ENCODE measurements around the gene NTN5.
"Not testable (repeated sequence)": the region's sequence is repeated elsewhere in the genome, so short reads cannot be mapped to it uniquely, and the experiment has no call there.

NTN5 gene

DNA sequence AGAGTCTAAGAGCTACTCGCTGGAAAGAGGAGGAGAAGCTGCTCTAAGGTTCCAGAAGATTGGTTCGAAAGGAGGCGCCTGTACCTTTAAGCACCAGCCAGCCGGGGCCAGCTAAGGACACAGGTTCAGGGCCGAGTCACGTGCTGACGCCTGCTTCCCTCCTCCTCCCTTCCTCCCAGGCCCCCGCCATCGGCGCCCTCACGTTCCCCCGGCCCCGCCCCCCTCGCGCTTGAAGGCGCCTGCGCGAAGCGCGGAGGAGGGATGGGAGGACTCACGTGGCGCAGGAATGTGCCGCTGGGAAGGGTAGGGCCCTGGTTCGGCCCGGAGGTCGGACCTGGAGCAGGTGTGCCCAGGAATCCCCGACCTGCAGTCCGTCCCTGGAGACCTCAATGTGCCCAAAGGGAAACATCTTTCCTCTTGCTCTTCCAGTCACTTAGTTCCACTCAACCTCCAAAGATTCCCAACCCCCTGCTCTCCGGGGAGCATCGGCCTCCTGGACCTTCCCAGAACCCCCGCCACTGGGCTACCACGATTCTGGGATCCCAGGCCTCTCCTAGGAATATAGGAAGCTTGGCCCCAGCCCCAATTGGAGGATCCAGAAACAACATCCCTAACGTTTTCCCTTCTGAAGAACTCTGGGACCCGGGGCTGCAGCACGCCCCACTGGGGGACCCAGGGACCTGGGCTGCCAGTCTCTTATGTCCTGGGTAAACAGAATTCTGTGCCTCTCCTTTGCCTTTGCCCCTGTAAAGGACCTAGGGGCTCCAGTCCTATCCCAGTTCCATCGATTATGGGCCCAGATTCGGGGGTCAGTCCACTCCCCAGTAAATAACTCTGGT, 38.2 kb downstream of the NTN5 start:
- Histone ChIP-seq H3K4me1 (ENCODE audit: control insufficient read depth, insufficient read depth, low read length, unreplicated experiment) (peaks cover 25% of the 10 kb centered on the region), H3K4me3 (ENCODE audit: low read depth, low read length) (peak overlapping the region; percentile 76)

DNA sequence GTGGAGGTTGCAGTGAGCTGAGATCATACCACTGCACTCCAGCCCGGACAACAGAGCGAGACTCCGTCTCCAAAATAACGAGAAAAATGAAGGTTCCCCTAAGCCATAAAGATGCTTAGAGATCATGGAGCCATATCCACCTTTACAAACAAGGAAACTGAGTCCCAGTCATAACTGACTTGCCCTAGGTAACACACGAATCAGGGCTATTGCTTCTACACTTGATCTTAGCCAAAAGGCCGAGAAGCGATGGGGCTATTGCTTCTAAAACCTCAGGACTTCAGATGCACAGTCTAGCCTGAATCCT, 38.8 kb downstream of the NTN5 start:
- no peaks in the 10 kb centered on the region for H3K27me3 ChIP-seq (ENCODE audit: insufficient read depth, low read length)
- H3K79me2 ChIP-seq (ENCODE audit: control insufficient read depth, insufficient read depth, low read length, unreplicated experiment) = no peaks in the 10 kb centered on the region
- no peaks in the 10 kb centered on the region for H3K36me3 ChIP-seq (ENCODE audit: insufficient read depth, low read length)
- H3K4me3 ChIP-seq (ENCODE audit: low read depth, low read length) = peak overlapping the region; percentile 76
- peak overlapping the region; percentile 85 for H2AFZ ChIP-seq (ENCODE audit: low read length, unreplicated experiment)
- peaks cover 25% of the 10 kb centered on the region for H3K4me1 ChIP-seq (ENCODE audit: control insufficient read depth, insufficient read depth, low read length, unreplicated experiment)
- peak overlapping the region; percentile 71 for H3K27ac ChIP-seq (ENCODE audit: low read depth, low read length)

More for the DNA sequence above, 38.2 kb downstream of the NTN5 start:
- Histone ChIP-seq H2AFZ (ENCODE audit: low read length, unreplicated experiment) (peak overlapping the region; percentile 85), H3K27me3 (ENCODE audit: insufficient read depth, low read length) (no peaks in the 10 kb centered on the region; the same call in 1 of the 2 replicates), H3K27ac (ENCODE audit: low read depth, low read length) (peak overlapping the region; percentile 71), H3K36me3 (ENCODE audit: insufficient read depth, low read length) (no peaks in the 10 kb centered on the region), H3K79me2 (ENCODE audit: control insufficient read depth, insufficient read depth, low read length, unreplicated experiment) (no peaks in the 10 kb centered on the region)

DNA sequence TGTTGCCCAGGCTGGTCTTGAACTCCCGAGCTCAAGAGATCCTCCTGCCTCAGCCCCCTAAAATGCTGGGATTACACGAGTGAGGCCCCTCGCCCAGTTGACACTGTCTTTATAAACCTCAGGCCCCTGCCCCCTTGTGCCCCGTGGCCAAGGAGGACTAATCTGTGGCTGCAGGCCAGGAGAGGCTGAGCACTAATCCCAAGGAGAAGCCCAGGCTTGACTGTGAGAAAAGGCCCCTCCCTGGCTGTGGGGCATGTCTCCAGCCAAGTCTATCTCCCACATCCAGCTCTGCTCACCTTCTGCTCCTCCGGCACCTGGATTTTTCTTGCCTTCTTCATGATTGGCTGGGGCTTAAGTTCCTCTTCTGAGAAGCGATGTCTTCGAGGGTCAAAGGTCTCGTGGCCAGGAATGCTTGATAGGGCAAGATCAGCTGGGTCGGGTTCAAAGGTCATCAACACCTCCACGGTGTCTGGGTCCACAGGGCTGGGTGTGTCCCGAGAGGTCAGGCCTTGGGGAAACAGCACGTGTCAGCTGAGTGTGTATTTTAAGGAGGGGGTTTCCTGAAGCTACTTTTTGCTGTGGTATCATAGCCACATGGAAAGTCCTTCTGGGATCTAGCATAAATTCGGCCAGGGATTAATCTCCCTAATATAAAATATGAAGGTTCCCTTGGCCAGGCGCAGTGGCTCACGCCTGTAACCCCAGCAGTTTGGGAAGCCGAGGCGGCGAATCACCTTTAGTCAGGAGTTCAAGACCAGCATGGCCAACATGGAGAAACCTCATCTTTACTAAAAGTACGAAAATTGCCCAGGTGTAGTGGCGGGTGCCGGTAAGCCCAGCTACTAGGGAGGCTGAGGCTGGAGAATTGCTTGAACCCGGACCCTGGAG, 39.4 kb downstream of the NTN5 start:
- no peak overlapping the region for H2AFZ ChIP-seq (ENCODE audit: low read length, unreplicated experiment)
- no peaks in the 10 kb centered on the region for H3K36me3 ChIP-seq (ENCODE audit: insufficient read depth, low read length)
- no peaks in the 10 kb centered on the region for H3K27me3 ChIP-seq (ENCODE audit: insufficient read depth, low read length)
- peaks cover 25% of the 10 kb centered on the region for H3K4me1 ChIP-seq (ENCODE audit: control insufficient read depth, insufficient read depth, low read length, unreplicated experiment)
- H3K27ac ChIP-seq (ENCODE audit: low read depth, low read length) = peak overlapping the region; percentile 71; the same call in 1 of the 2 replicates
- H3K79me2 ChIP-seq (ENCODE audit: control insufficient read depth, insufficient read depth, low read length, unreplicated experiment) = no peaks in the 10 kb centered on the region
- H3K4me3 ChIP-seq (ENCODE audit: low read depth, low read length) = peak overlapping the region; percentile 76

DNA sequence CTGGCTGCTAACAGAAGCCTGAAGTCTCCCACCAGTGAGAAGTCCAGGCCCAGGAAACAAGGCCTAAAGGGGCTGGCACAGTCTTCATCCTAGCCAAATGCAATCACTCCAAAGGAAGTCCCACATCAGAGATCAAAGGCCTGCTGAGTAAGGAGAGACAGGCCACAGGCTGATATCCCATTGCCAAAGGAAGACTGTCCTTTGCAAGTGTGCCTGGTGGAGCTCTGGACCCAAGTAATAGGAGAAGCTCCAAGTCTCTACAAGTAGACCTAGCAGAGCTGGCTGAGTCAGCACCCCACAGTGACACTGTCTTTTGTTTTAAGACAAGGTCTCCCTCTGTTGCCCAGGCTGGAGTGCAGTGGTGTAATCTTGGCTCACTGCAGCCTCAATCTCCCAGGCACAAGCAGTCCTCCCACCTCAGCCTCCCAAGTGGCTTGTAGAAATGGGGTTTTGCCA, 40.1 kb downstream of the NTN5 start:
- Histone ChIP-seq H3K4me1 (ENCODE audit: control insufficient read depth, insufficient read depth, low read length, unreplicated experiment) (peaks cover 25% of the 10 kb centered on the region), H3K4me3 (ENCODE audit: low read depth, low read length) (no peak overlapping the region), H3K27ac (ENCODE audit: low read depth, low read length) (no peak overlapping the region), H3K79me2 (ENCODE audit: control insufficient read depth, insufficient read depth, low read length, unreplicated experiment) (no peaks in the 10 kb centered on the region), H3K27me3 (ENCODE audit: insufficient read depth, low read length) (no peaks in the 10 kb centered on the region), H2AFZ (ENCODE audit: low read length, unreplicated experiment) (no peak overlapping the region), H3K36me3 (ENCODE audit: insufficient read depth, low read length) (no peaks in the 10 kb centered on the region)

DNA sequence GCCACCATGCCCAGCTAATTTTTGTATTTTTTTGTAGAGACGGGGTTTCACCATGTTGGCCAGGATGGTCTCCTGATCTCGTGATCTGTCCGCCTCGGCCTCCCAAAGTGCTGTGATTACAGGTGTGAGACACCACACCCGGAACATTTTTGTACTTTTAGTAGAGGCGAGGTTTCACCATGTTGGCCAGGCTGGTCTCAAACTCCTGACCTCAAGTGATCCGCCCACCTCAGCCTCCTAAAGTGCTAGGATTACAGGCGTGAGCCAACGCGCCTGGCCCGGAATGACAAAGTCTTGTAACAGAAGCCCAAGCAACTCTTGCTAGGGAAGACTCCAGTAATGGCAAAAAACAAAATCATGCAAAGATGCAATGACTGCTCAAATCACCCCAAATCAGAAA, 40.5 kb downstream of the NTN5 start:
- not testable (repeated sequence) for H3K4me3 ChIP-seq (ENCODE audit: low read depth, low read length); H3K79me2 ChIP-seq (ENCODE audit: control insufficient read depth, insufficient read depth, low read length, unreplicated experiment); H3K27ac ChIP-seq (ENCODE audit: low read depth, low read length); H3K36me3 ChIP-seq (ENCODE audit: insufficient read depth, low read length); H2AFZ ChIP-seq (ENCODE audit: low read length, unreplicated experiment); H3K27me3 ChIP-seq (ENCODE audit: insufficient read depth, low read length)
- H3K4me1 ChIP-seq (ENCODE audit: control insufficient read depth, insufficient read depth, low read length, unreplicated experiment) = peaks cover 25% of the 10 kb centered on the region

DNA sequence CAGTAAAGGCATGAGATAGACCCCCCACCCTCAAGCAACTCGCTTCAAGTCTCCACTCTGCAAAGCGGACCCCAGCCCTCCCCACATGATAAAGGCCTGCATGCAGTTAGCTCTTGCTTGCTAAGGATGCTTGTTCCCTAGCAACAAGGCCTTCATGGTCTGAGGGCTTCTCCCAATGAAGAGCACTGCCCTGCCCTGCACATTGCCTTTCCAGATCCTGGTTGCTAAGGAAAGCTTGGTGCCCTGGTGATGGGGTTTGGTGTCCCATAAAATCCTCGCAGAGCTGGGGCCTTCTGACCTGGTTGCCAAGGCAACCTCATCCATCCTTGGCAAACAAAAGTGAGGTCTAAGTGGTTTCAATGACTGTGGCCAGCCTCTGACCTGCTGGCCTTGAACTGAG, 41.6 kb downstream of the NTN5 start:
- no peak overlapping the region for H3K27ac ChIP-seq (ENCODE audit: low read depth, low read length)
- H2AFZ ChIP-seq (ENCODE audit: low read length, unreplicated experiment) = no peak overlapping the region
- peaks cover 25% of the 10 kb centered on the region for H3K4me1 ChIP-seq (ENCODE audit: control insufficient read depth, insufficient read depth, low read length, unreplicated experiment)
- H3K36me3 ChIP-seq (ENCODE audit: insufficient read depth, low read length) = no peaks in the 10 kb centered on the region
- H3K79me2 ChIP-seq (ENCODE audit: control insufficient read depth, insufficient read depth, low read length, unreplicated experiment) = no peaks in the 10 kb centered on the region
- H3K4me3 ChIP-seq (ENCODE audit: low read depth, low read length) = no peak overlapping the region
- H3K27me3 ChIP-seq (ENCODE audit: insufficient read depth, low read length) = no peaks in the 10 kb centered on the region

DNA sequence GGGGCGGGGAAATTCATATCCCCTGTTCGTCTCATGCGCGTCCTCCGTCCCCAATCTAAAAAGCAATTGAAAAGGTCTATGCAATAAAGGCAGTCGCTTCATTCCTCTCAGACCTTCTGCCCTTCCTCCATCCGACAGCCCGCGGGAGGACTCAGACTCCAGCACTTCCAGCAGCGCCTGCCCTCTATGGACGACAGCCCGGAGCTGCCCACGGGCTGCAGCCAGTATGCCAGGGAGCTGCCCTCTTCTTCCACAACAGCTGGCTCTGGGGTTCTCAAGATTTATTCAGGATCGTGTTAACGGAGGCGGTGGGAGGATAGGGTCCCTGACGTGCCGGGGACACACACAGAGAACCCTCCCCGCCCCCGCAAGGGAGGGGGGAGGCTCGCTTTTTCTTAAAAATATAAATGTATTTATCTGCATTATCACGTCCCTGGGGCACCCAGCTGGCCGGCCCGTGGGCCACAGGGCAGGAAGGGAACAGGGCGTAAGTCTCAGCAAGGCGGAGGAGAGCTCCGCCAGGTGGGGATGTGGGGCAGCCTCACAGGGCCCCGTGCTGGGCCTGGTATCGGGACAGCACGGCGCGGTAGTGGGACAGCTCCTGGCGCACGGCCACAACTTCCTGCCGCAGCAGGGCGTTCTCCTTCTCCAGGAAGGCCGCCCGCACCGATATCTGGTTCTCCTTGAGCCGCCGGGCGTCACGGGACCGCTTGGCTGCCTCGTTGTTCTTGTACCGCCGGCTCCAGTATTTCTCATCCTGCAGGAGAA, 42.3 kb downstream of the NTN5 start:
- H3K36me3 ChIP-seq (ENCODE audit: insufficient read depth, low read length) = no peaks in the 10 kb centered on the region
- H3K79me2 ChIP-seq (ENCODE audit: control insufficient read depth, insufficient read depth, low read length, unreplicated experiment) = no peaks in the 10 kb centered on the region
- peaks cover 25% of the 10 kb centered on the region for H3K4me1 ChIP-seq (ENCODE audit: control insufficient read depth, insufficient read depth, low read length, unreplicated experiment)
- H3K4me3 ChIP-seq (ENCODE audit: low read depth, low read length) = no peak overlapping the region
- H3K27ac ChIP-seq (ENCODE audit: low read depth, low read length) = no peak overlapping the region
- no peak overlapping the region for H2AFZ ChIP-seq (ENCODE audit: low read length, unreplicated experiment)
- H3K27me3 ChIP-seq (ENCODE audit: insufficient read depth, low read length) = no peaks in the 10 kb centered on the region

DNA sequence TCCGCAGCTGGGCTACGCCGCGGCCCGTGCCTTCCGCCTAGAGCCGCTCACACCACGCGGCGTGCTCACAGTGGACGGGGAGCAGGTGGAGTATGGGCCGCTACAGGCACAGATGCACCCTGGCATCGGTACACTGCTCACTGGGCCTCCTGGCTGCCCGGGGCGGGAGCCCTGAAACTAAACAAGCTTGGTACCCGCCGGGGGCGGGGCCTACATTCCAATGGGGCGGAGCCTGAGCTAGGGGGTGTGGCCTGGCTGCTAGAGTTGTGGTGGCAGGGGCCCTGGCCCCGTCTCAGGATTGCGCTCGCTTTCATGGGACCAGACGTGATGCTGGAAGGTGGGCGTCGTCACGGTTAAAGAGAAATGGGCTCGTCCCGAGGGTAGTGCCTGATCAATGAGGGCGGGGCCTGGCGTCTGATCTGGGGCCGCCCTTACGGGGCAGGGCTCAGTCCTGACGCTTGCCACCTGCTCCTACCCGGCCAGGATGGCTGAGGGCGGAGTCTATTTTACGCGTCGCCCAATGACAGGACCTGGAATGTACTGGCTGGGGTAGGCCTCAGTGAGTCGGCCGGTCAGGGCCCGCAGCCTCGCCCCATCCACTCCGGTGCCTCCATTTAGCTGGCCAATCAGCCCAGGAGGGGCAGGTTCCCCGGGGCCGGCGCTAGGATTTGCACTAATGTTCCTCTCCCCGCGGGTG, 43.1 kb downstream of the NTN5 start:
- no peaks in the 10 kb centered on the region for H3K79me2 ChIP-seq (ENCODE audit: control insufficient read depth, insufficient read depth, low read length, unreplicated experiment)
- H3K4me1 ChIP-seq (ENCODE audit: control insufficient read depth, insufficient read depth, low read length, unreplicated experiment) = peaks cover 20% of the 10 kb centered on the region
- H3K27me3 ChIP-seq (ENCODE audit: insufficient read depth, low read length) = no peaks in the 10 kb centered on the region
- H2AFZ ChIP-seq (ENCODE audit: low read length, unreplicated experiment) = no peak overlapping the region
- H3K36me3 ChIP-seq (ENCODE audit: insufficient read depth, low read length) = no peaks in the 10 kb centered on the region
- no peak overlapping the region for H3K4me3 ChIP-seq (ENCODE audit: low read depth, low read length)
- no peak overlapping the region for H3K27ac ChIP-seq (ENCODE audit: low read depth, low read length)

DNA sequence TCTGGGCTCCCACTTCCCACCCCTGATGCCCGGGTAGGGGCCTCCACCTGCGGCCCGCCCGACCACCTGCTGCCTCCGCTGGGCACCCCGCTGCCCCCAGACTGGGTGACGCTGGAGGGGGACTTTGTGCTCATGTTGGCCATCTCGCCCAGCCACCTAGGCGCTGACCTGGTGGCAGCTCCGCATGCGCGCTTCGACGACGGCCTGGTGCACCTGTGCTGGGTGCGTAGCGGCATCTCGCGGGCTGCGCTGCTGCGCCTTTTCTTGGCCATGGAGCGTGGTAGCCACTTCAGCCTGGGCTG, 43.6 kb downstream of the NTN5 start:
- Histone ChIP-seq H3K27me3 (ENCODE audit: insufficient read depth, low read length) (no peaks in the 10 kb centered on the region), H3K79me2 (ENCODE audit: control insufficient read depth, insufficient read depth, low read length, unreplicated experiment) (no peaks in the 10 kb centered on the region), H3K36me3 (ENCODE audit: insufficient read depth, low read length) (no peaks in the 10 kb centered on the region), H3K4me1 (ENCODE audit: control insufficient read depth, insufficient read depth, low read length, unreplicated experiment) (peaks cover 17% of the 10 kb centered on the region), H2AFZ (ENCODE audit: low read length, unreplicated experiment) (no peak overlapping the region), H3K27ac (ENCODE audit: low read depth, low read length) (no peak overlapping the region), H3K4me3 (ENCODE audit: low read depth, low read length) (no peak overlapping the region)

Measured in ACC112 (cell line).